B cell (primary cell): ENCODE measurements around the gene CCDC180. TPM values are rescaled to one million over a fixed set of nuclear protein-coding genes. Genes with fewer than 3 reads are reported as not detected.

Experiments
- ATAC-seq: fragments of 200-7000 bp; cut with Tn5 transposase; one replicate; pipeline ENCODE4 v1.10.0; 2021; ENCODE audit warnings: low read depth, mild to moderate bottlenecking, moderate number of reproducible peaks, moderate library complexity
- CTCF ChIA-PET: fragments of 350-600 bp; sonication (Branson Sonifier 250); formaldehyde crosslinking; loops from one replicate; lab custom pipeline; 2021; ENCODE audit warnings: antibody characterized with exemption, inconsistent platforms; lab: Charles Lee
- POLR2A ChIA-PET: fragments of 350-600 bp; sonication (Branson Sonifier 250); formaldehyde crosslinking; loops from one replicate; lab custom pipeline; 2021; ENCODE audit warnings: antibody characterized with exemption; lab: Charles Lee
- DNase-seq: peaks from one replicate; pipeline ENCODE4 v3.0.0; 2013
- H2AFZ ChIP-seq: 2 replicates; pipeline ENCODE4 v1.6.1; 2012; ENCODE audit warnings: mild to moderate bottlenecking, low read depth, low read length; ENCODE audit not compliant: insufficient read depth, poor library complexity, severe bottlenecking
- H3K27ac ChIP-seq, 2 donors: 1 replicate in 1 of 2; 2 replicates in 1 of 2; pipeline ENCODE4 v1.5.1; 2012 to 2013; ENCODE audit warnings: low read length in 2 of 2, mild to moderate bottlenecking in 2 of 2, moderate library complexity in 1 of 2
- H3K27me3 ChIP-seq, 4 experiments: fragments of 200-600 bp in 1 of 4; sonication (generic) in 1 of 4; replicated peaks in 1 of 4; 1 replicate in 2 of 4; 2 replicates in 2 of 4; pipeline versions ENCODE4 v1.6.1 to v1.7.0; 2013 to 2016; ENCODE audit warnings: low read length in 3 of 4, mild to moderate bottlenecking in 2 of 4, mixed read lengths in 1 of 4, moderate library complexity in 1 of 4; ENCODE audit not compliant: insufficient read depth in 4 of 4, control insufficient read depth in 3 of 4; ENCODE audit errors: control extremely low read depth in 1 of 4
- H3K36me3 ChIP-seq, 2 experiments: replicated peaks in 1 of 2; 1 replicate in 1 of 2; 2 replicates in 1 of 2; pipeline versions ENCODE4 v1.6.1 to v1.7.1; 2013; ENCODE audit warnings: low read length in 1 of 2; ENCODE audit not compliant: insufficient read depth in 2 of 2, control insufficient read depth in 1 of 2; ENCODE audit errors: control extremely low read depth in 1 of 2, extremely low read depth in 1 of 2
- H3K4me1 ChIP-seq, 2 donors: fragments of 200-600 bp in 1 of 2; sonication (generic) in 1 of 2; 1 replicate in 1 of 2; 2 replicates in 1 of 2; pipeline versions ENCODE4 v1.5.1 to v1.6.1; 2013 to 2017; ENCODE audit warnings: low read length in 2 of 2; ENCODE audit not compliant: control insufficient read depth in 2 of 2, insufficient read depth in 2 of 2
- H3K4me2 ChIP-seq: replicated peaks from 2 replicates; pipeline ENCODE3; 2012; ENCODE audit warnings: mild to moderate bottlenecking, low read depth, low read length; ENCODE audit not compliant: poor library complexity, severe bottlenecking
- H3K4me3 ChIP-seq, 5 experiments: fragments of 200-600 bp in 1 of 5; sonication (generic) in 1 of 5; 1 replicate in 3 of 5; 2 replicates in 2 of 5; pipeline versions ENCODE4 v1.5.1 to v1.7.0; 2011 to 2016; ENCODE audit warnings: low read length in 4 of 5, mild to moderate bottlenecking in 4 of 5, low read depth in 2 of 5, control low read depth in 1 of 5, moderate library complexity in 1 of 5; ENCODE audit not compliant: insufficient read depth in 1 of 5; ENCODE audit errors: control extremely low read depth in 1 of 5, extremely low read depth in 1 of 5
- H3K79me2 ChIP-seq: fragments of 200-600 bp; sonication (generic); one replicate; pipeline ENCODE4 v1.6.0; 2016; ENCODE audit warnings: low read length; ENCODE audit not compliant: control insufficient read depth, insufficient read depth
- H3K9ac ChIP-seq: fragments of 200-600 bp; sonication (generic); 2 replicates; pipeline ENCODE4 v1.6.1; 2017; ENCODE audit warnings: mild to moderate bottlenecking, low read length, moderate library complexity
- H3K9me3 ChIP-seq, 3 donors: one replicate each; pipeline versions ENCODE4 v1.6.1 to v1.7.1; 2013; ENCODE audit warnings: low read length in 2 of 3; ENCODE audit not compliant: control insufficient read depth in 2 of 3, insufficient read depth in 1 of 3; ENCODE audit errors: control extremely low read depth in 1 of 3
- H4K20me1 ChIP-seq: 2 replicates; pipeline ENCODE4 v1.6.0; 2012; ENCODE audit warnings: mild to moderate bottlenecking, low read length; ENCODE audit not compliant: insufficient read depth, control insufficient read depth, poor library complexity, severe bottlenecking
- H3K27ac Mint-ChIP-seq: one replicate; pipeline ENCODE4 v1.8.0; 2021; ENCODE audit warnings: mixed read lengths
- H3K27me3 Mint-ChIP-seq: one replicate; pipeline ENCODE4 v1.8.0; 2021; ENCODE audit warnings: mixed read lengths
- H3K4me1 Mint-ChIP-seq: one replicate; pipeline ENCODE4 v1.8.0; 2021; ENCODE audit warnings: mixed read lengths
- H3K4me3 Mint-ChIP-seq: one replicate; pipeline ENCODE4 v1.8.0; 2021; ENCODE audit warnings: mixed read lengths
- H3K9me3 Mint-ChIP-seq: one replicate; pipeline ENCODE4 v1.8.0; 2022; ENCODE audit warnings: mixed read lengths; ENCODE audit not compliant: insufficient read depth
- EZH2 ChIP-seq: IDR thresholded peaks from 2 replicates; pipeline ENCODE4 v1.6.1; 2012; ENCODE audit warnings: borderline replicate concordance, low read depth, mild to moderate bottlenecking, moderate library complexity, low read length; ENCODE audit not compliant: insufficient read depth, poor library complexity, severe bottlenecking
- WGBS: methylation state at CpG from one replicate; pipeline ENCODE4 v1.1.5; 2013; ENCODE audit warnings: missing lambda C conversion rate; ENCODE audit not compliant: insufficient coverage; 5-methylcytosine and 5-hydroxymethylcytosine counted together
- intact Hi-C: fragments of 100-400 bp; cut with micrococcal nuclease; formaldehyde crosslinking; loops from one replicate; pipeline ENCODE4 v1.10.0; 2022
- polyA plus RNA-seq: library from polyadenylated mRNA; depleted of rRNA; stranded (reverse); fragments of >200 nt; gene quantifications from 2 replicates; pipeline ENCODE4 v1.2.3, GENCODE V29; 2012
- total RNA-seq, 2 donors: library from RNA; stranded (reverse); fragments of 120-200 nt in 1 of 2; gene quantifications; 1 replicate in 1 of 2; 2 replicates in 1 of 2; pipeline versions ENCODE4 v1.2.3 to v1.2.4, GENCODE V29; 2013 to 2022
- TF ChIP-seq, protein P1 (sequence below): fragments of 200-600 bp; IDR thresholded peaks from one replicate; pipeline ENCODE4 v1.8.0; 2022; ENCODE audit warnings: antibody characterized with exemption, mild to moderate bottlenecking

The CCDC180 gene
- total and polyA plus RNA-seq, 2 donors (not counting 1 experiment from before 2014, with no cell fraction given) = 4.4 to 7.1 TPM

DNA sequence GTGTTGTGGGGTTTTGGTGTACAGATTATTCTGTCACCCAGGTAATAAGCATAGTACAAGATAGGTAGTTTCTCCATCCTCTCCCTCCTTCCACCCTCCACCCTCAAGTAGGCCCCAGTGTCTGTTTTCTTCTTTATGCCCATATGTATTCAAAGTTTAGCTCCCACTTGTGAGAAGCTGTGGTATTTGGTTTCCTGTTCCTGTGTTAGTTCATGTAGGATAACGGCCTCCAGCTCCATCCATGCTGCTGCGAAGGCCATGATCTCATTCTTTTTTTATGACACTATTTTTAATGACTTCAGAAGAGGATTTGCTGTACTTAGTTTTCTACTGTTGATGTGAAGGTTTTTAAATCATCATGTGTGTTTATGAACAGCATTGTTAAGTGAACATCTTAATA lies 11.9 kb downstream of the CCDC180 start:
- no peaks in the 10 kb centered on the region for H3K4me1 ChIP-seq
- no peaks in the 10 kb centered on the region for H3K4me1 Mint-ChIP-seq
- H3K9me3 ChIP-seq = no peaks in the 10 kb centered on the region
- WGBS = no CpG with 5 or more reads among the region's 2 CpGs
- H4K20me1 ChIP-seq = no peaks in the 10 kb centered on the region
- H3K27ac Mint-ChIP-seq = no peak overlapping the region
- H3K4me3 Mint-ChIP-seq = no peak overlapping the region
- peaks cover 0 to 18% of the 10 kb centered on the region in 2 experiments for H3K36me3 ChIP-seq
- H3K4me2 ChIP-seq = no peak overlapping the region
- no peak overlapping the region for H3K9ac ChIP-seq
- no peaks in the 10 kb centered on the region for H3K79me2 ChIP-seq
- DNase-seq (no peak), ATAC-seq (no peak)
- POLR2A ChIA-PET = no interaction called here
- no peak overlapping the region for H3K27ac ChIP-seq
- no peaks in the 10 kb centered on the region for H3K27me3 Mint-ChIP-seq
- no peak overlapping the region for H2AFZ ChIP-seq
- CTCF ChIA-PET = no interaction called here
- intact Hi-C loops = no loop called here
- H3K4me3 ChIP-seq = no peak overlapping the region
- H3K9me3 Mint-ChIP-seq = no peaks in the 10 kb centered on the region
- no peaks in the 10 kb centered on the region for H3K27me3 ChIP-seq
- TF ChIP-seq EZH2 = no peak
- TF ChIP-seq, protein P1, sequence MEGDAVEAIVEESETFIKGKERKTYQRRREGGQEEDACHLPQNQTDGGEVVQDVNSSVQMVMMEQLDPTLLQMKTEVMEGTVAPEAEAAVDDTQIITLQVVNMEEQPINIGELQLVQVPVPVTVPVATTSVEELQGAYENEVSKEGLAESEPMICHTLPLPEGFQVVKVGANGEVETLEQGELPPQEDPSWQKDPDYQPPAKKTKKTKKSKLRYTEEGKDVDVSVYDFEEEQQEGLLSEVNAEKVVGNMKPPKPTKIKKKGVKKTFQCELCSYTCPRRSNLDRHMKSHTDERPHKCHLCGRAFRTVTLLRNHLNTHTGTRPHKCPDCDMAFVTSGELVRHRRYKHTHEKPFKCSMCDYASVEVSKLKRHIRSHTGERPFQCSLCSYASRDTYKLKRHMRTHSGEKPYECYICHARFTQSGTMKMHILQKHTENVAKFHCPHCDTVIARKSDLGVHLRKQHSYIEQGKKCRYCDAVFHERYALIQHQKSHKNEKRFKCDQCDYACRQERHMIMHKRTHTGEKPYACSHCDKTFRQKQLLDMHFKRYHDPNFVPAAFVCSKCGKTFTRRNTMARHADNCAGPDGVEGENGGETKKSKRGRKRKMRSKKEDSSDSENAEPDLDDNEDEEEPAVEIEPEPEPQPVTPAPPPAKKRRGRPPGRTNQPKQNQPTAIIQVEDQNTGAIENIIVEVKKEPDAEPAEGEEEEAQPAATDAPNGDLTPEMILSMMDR = no peak

DNA sequence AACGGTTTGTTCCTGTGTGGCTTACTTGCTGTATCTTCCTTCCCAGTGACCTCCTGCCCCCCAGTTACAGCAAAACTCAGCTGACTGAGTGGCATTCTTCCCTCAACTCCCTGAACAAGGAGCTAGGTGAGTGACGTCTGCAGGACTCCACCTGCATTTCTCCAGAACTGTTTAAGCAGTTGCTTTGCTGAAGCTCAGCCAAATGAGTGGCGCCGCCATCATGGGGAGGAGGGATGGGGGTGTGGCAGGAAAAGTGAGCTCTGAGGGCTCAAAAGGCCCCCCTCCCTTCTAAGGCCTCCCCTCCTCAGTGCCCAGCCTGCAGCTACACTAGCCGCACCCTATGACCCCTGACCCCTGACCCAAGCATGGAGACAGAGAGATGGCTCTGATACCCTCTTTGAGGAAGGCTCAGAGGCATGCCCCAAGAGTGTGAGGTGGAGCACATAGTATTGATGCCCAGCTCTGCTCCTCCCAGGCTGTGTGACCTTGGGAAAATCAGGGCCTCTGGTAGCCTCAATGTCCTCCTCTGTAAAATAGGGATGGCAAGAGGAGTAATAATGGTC lies 12.7 kb downstream of the CCDC180 start:
- no peak overlapping the region for H3K4me3 Mint-ChIP-seq
- Histone ChIP-seq H3K9ac (no peak overlapping the region), H3K27me3 (no peaks in the 10 kb centered on the region), H3K36me3 (peaks cover 0 to 13% of the 10 kb centered on the region in 2 experiments), H2AFZ (no peak overlapping the region), H3K4me2 (no peak overlapping the region), H3K4me1 (no peaks in the 10 kb centered on the region), H3K4me3 (no peak overlapping the region), H3K9me3 (no peaks in the 10 kb centered on the region), H3K27ac (no peak overlapping the region), H4K20me1 (no peaks in the 10 kb centered on the region), H3K79me2 (no peaks in the 10 kb centered on the region)
- TF ChIP-seq, protein P1 = no peak
- TF ChIP-seq EZH2 = no peak
- intact Hi-C loops = no loop called here
- ATAC-seq (no peak), DNase-seq (no peak)
- 100% methylated on average over 3 of the region's 5 CpGs for WGBS
- no peaks in the 10 kb centered on the region for H3K9me3 Mint-ChIP-seq
- H3K27me3 Mint-ChIP-seq = no peaks in the 10 kb centered on the region
- ChIA-PET CTCF (no interaction called here), POLR2A (no interaction called here)
- no peaks in the 10 kb centered on the region for H3K4me1 Mint-ChIP-seq
- no peak overlapping the region for H3K27ac Mint-ChIP-seq
